ENCODE measurements around the gene SCAANT1.

The SCAANT1 gene

GRCh38 chr3:63896332-63897030 is 15.7 kb downstream of the SCAANT1 start:
- no peak for DNase-seq

- no peak for DNase-seq
These were observed 16.6 kb downstream of the SCAANT1 start for GRCh38 chr3:63895422-63896189.

GRCh38 chr3:63892773-63893352 is 19.3 kb downstream of the SCAANT1 start:
- DNase-seq: no peak

GRCh38 chr3:63891518-63891917 is 20.7 kb downstream of the SCAANT1 start:
- DNase-seq: no peak

GRCh38 chr3:63886858-63887257 is 25.3 kb downstream of the SCAANT1 start:
- DNase-seq: no peak

GRCh38 chr3:63880653-63881052 is 31.5 kb downstream of the SCAANT1 start:
- DNase-seq: no peak

DNA sequence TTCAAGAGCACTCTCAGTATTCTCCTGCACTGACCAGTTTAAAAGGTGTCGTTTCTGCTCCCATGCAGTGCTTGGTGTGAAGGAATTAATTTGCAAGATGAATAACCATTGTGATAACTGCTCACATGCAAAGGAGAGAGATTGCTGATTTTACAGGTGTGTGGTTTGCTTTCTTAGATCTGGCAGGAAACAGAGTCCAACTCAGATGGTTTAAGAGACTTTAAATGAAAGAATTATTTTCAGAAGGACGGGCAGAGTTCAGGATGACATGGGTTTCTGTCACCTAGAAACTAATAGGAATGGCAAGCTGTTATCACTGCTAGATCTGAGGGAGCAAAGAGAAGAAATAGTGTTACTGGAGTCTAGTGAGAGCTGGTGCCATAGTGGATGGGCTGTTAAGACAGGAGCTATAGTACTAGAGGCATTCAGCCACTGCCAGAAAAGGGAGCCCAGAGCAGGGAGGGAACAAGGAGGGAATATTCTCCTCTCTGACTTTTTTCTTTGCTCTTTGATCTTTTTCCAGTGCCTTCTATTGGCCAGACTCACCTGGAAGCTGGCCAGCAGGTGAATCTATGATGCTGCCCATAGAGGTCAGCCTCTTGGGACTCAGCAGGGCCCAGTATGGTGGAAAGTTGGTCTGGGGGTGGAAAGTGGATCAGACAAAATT is 33.7 kb downstream of the SCAANT1 start:
- no peak for DNase-seq

DNA sequence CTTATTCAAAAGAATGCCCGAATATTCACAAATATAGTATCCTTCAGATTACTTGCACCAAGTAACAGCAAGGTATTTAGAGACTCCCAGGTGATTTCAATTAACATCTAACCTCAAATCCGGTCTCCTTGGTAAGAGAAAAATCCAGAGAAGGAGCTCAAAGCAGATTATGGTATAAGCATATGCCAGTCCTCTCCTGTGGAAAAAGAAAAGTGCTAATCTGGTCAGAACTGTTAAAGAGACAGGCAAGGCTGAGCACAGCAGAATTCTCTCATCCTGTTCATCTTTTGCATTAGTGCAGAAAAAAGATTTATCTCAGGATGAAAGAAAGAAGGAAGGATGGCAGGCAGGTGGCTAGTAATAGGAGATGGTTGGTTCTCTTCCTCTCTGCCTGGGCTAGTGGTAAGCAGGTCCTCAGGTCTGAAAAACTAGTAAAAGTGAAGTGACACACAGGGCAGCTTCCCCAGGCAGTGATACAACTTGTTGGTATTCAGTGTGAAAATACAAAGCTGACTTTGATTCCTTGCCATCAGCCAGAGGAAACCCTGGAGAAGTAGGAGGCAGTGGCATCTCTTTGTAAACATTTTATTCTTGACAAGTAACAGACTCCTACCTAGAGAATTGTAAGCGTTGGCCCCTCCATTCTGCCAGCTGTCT is 34.3 kb downstream of the SCAANT1 start:
- DNase-seq: no peak

DNA sequence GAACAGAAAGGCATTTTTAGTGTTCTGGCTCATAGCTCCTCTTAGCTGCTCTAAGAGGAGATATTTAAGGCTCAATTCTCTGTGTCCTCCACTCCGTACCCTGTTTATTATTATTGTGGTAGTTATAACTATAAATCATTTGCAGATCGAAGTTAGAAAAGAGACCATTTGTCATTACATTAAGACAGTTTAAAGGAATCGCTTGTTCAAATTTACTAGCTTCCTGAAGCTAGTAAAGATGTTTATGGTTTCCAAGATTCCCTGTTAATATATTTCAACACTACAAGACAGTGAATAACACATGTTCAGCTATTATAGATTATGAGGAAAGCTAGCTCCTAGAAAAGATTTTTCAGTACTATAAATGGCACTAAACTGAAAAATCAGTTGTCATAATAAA is 35.9 kb downstream of the SCAANT1 start:
- DNase-seq: no peak

- DNase-seq: no peak
These were observed 36.7 kb downstream of the SCAANT1 start for GRCh38 chr3:63875510-63875909.

DNA sequence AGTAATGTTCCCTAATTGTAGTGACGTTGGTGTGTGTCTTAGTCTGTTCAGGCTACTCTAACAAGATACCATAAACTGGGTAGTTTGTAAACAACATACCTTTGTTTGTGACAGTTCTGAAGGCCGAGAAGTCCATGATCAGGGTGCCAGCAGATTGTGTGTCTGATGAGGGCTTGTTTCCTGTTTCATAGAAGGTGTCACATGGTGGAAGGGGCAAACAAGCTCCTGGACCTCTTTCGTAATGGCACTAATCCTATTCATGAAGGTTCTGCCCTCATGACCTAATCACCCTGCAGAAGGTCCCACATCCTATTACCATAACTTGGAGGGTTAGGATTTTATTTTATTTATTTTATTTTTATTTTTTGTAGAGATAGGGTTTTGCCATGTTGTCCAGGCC is 37.4 kb downstream of the SCAANT1 start:
- DNase-seq: no peak

DNA sequence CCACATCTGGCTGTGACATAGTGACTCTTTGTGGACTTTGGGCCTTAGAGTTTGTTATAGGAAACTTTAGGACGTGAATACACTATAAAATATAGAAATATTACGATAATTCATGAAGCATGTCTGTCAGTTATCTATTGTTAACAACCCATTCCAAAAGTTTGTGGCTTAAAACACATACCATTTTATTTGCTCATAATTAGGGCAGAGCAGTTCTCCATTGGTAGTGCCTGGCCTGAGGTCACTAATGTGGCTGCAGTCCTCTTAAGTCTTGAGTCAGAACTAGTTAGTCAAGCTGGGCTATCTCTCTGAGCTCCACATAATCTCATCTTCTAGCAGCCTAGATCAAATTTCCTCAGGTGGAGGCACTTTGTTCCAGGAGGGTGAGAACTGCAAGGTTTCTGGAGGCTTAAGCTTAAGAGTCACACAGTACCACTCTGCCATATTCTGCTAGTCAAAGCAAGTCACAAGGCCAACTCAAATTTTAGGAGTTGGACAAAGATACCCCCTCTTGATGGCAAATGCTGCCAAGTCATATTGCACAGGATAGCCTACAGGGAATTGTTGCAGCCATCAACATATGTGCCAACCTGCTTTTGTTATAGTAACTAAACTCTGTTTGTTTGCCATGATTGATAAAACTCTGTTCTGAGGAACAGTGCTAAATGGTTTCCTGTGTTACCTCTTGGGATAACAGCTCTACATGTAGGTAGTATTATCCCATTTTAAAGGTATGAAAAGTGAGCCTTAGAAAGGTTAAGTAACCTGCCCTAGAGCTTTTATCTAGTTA is 39.9 kb downstream of the SCAANT1 start:
- DNase-seq: no peak

- no peak for DNase-seq
These were observed 41.6 kb downstream of the SCAANT1 start for GRCh38 chr3:63870615-63871005.

- DNase-seq: no peak
These were observed 42.1 kb downstream of the SCAANT1 start for GRCh38 chr3:63869940-63870614.

GRCh38 chr3:63867225-63867624 is 45.0 kb downstream of the SCAANT1 start:
- no peak for DNase-seq

DNA sequence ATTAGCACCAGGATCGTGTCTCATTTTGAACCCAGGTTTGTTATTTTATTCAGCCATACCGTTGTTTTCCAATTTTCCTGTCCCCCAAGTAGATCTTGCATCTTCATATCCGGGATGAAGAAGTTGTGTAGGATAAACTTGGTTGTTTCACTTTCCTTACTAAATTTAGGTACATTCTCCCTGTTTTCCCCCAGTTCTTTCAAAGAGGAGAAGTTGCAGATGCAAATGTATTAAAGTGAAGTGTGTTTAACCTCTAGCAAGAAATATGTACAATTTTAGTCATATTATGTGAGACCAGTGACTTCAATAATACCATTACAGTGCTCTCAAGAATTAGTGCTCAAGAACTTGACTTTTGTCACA is 47.2 kb downstream of the SCAANT1 start:
- DNase-seq: no peak

- DNase-seq: no peak
These were observed 47.9 kb downstream of the SCAANT1 start for GRCh38 chr3:63864008-63864964.

DNA sequence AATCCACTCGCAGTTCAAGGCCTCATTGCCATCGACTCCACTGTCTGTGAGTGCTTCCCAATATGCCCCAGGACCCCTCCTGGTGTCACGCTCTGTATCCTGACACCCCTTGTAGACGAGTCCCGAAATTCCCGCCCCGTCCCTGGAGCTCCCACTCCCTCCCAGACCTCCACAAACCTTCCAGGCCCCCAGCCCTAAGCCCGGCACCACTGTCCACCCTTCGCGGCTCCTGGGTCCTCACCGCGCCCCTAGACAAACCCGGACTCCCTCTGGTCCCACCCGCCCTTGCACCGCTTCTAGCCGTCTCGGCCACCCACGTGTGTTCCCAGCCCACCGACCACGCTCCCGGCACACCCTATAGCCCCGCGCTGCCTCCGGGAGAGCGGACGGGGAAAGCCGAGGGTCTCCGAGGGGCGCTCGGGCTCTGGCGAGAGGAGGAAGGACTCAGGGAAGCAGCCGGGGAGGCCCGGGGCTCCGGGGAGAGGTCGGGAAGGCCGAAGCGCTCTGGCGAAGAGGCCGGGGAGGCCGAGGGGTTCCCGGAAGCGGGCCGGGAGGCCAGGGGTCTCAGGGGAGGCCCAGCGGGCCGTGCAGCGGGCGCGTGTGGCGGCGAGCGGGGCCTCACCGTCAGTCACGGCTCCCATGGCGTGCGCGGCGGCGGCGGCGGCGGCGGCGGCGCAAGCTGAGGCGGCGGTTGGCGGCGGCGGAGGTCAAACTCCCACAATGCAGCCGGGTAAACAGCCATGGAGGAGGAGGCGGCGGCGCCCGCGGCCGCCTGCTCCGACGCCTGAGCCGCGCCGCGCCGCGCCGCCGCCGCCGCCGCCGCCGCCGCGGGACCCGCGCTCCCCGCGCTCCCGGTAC is 48.8 kb downstream of the SCAANT1 start, which contains the start of the genes ATXN7 and THOC7:
Gene ATXN7, plus strand, starts transcription at position 718 of the 858 bp plus-strand sequence. CDS start 48,732 bp downstream, outside the sequence.
Gene THOC7, minus strand, starts transcription at position 656 of the 858 bp plus-strand sequence. Its CDS starts 15 bp downstream, at position 641.
- DNase-seq: no peak

DNA sequence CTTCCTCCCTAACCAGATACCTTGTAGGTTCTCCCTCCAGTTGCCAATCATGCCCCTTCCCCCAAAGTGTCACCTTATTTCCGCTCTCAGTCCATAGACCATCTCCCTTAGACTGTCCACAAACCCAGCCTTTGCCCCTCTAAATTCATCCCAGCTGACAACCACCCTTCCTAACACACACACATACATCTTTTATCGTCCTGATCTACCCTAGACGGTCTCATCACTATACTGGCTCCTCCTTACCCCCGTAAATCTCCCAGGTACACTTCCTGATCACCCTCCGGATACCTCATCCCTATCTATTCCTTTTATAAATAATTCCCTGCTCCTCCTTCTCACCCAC is 49.4 kb downstream of the SCAANT1 start:
- DNase-seq: no peak
